Measurements from ENCODE around the gene ARMC12. TPM values are rescaled to one million over a fixed set of nuclear protein-coding genes. Genes with fewer than 3 reads are reported as not detected.

The ARMC12 gene
- total RNA-seq, 1 experiment from 2014 or later, result 2.3 TPM

- DNase-seq (ENCODE audit: unreplicated experiment), result no peak
- no peaks in the 10 kb centered on the region for H3K4me1 Mint-ChIP-seq (ENCODE audit: insufficient read depth, unreplicated experiment)
- peaks cover 8% of the 10 kb centered on the region for H3K9me3 Mint-ChIP-seq (ENCODE audit: unreplicated experiment)
- no peaks in the 10 kb centered on the region for H3K27me3 Mint-ChIP-seq (ENCODE audit: insufficient read depth, unreplicated experiment)
- H3K4me3 Mint-ChIP-seq (ENCODE audit: unreplicated experiment), result no peak overlapping the region
- CTCF ChIA-PET, result interaction anchor here (0.8 kb wide), 1 partner anchor 10 kb away, joined by 3 read pairs; no protein-coding TSS in a partner anchor
- intact Hi-C loops (cut with micrococcal nuclease), result no loop called here
- no peaks in the 10 kb centered on the region for H3K36me3 Mint-ChIP-seq (ENCODE audit: insufficient read depth, unreplicated experiment)
- POLR2A ChIA-PET, result no interaction called here
- TF ChIP-seq, protein P1, sequence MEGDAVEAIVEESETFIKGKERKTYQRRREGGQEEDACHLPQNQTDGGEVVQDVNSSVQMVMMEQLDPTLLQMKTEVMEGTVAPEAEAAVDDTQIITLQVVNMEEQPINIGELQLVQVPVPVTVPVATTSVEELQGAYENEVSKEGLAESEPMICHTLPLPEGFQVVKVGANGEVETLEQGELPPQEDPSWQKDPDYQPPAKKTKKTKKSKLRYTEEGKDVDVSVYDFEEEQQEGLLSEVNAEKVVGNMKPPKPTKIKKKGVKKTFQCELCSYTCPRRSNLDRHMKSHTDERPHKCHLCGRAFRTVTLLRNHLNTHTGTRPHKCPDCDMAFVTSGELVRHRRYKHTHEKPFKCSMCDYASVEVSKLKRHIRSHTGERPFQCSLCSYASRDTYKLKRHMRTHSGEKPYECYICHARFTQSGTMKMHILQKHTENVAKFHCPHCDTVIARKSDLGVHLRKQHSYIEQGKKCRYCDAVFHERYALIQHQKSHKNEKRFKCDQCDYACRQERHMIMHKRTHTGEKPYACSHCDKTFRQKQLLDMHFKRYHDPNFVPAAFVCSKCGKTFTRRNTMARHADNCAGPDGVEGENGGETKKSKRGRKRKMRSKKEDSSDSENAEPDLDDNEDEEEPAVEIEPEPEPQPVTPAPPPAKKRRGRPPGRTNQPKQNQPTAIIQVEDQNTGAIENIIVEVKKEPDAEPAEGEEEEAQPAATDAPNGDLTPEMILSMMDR (IDR thresholded peaks at IDR 0.05; ENCODE audit: unreplicated experiment), result no peak
- no peak overlapping the region for H3K27ac Mint-ChIP-seq (ENCODE audit: low read depth, unreplicated experiment)
- BruUV-seq (replicated peaks), result no TSS peak
Measured at GRCh38 chr6:35747877-35748276, 11.0 kb downstream of the ARMC12 start.

DNA sequence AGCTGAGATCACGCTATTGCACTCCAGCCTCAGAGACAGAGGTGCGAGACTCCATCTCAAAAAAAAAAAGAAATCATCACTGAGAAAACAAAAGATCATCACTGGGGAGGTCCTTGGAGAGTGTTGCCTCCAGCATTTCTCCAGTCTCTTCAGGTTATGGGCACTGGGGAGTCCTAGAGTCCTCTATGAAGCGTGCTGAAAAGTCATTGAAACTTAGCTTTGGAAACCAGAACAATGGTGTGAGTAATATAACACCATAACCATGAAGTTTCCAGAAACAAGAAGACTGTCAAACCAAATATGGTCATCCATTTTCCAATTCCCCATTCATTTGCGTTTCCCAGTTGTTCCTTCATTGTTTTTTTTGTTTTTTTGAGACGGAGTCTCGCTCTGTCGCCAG lies 13.7 kb downstream of the ARMC12 start:
- no peak for DNase-seq (ENCODE audit: unreplicated experiment)
- H3K4me1 Mint-ChIP-seq (ENCODE audit: insufficient read depth, unreplicated experiment), result no peaks in the 10 kb centered on the region
- POLR2A ChIA-PET, result no interaction called here
- H3K9me3 Mint-ChIP-seq (ENCODE audit: unreplicated experiment), result peaks cover 8% of the 10 kb centered on the region
- no peaks in the 10 kb centered on the region for H3K36me3 Mint-ChIP-seq (ENCODE audit: insufficient read depth, unreplicated experiment)
- no TSS peak for BruUV-seq (replicated peaks)
- TF ChIP-seq, protein P1 (IDR thresholded peaks at IDR 0.05; ENCODE audit: unreplicated experiment), result no peak
- intact Hi-C loops (cut with micrococcal nuclease), result loop anchor here (10.0 kb wide), 1 partner anchor 344 kb away; no protein-coding TSS in a partner anchor
- no peak overlapping the region for H3K4me3 Mint-ChIP-seq (ENCODE audit: unreplicated experiment)
- CTCF ChIA-PET, result interaction anchor here (0.7 to 0.9 kb wide), 3 partner anchors 17 to 237 kb away, joined by 3 to 5 read pairs (median 3); no protein-coding TSS in a partner anchor
- no peaks in the 10 kb centered on the region for H3K27me3 Mint-ChIP-seq (ENCODE audit: insufficient read depth, unreplicated experiment)
- no peak overlapping the region for H3K27ac Mint-ChIP-seq (ENCODE audit: low read depth, unreplicated experiment)

GRCh38 chr6:35751594-35751993 lies 14.8 kb downstream of the ARMC12 start:
- no peak overlapping the region for H3K4me3 Mint-ChIP-seq (ENCODE audit: unreplicated experiment)
- BruUV-seq (replicated peaks), result no TSS peak
- intact Hi-C loops (cut with micrococcal nuclease), result loop anchor here (10.0 kb wide), 1 partner anchor 343 kb away; no protein-coding TSS in a partner anchor
- no peaks in the 10 kb centered on the region for H3K27me3 Mint-ChIP-seq (ENCODE audit: insufficient read depth, unreplicated experiment)
- TF ChIP-seq, protein P1 (IDR thresholded peaks at IDR 0.05; ENCODE audit: unreplicated experiment), result no peak
- H3K27ac Mint-ChIP-seq (ENCODE audit: low read depth, unreplicated experiment), result no peak overlapping the region
- peaks cover 8% of the 10 kb centered on the region for H3K9me3 Mint-ChIP-seq (ENCODE audit: unreplicated experiment)
- H3K36me3 Mint-ChIP-seq (ENCODE audit: insufficient read depth, unreplicated experiment), result no peaks in the 10 kb centered on the region
- ChIA-PET POLR2A (no interaction called here), CTCF (interaction anchor here (0.7 kb wide), 1 partner anchor 612 kb away, joined by 3 read pairs; no protein-coding TSS in a partner anchor)
- DNase-seq (ENCODE audit: unreplicated experiment), result no peak
- no peaks in the 10 kb centered on the region for H3K4me1 Mint-ChIP-seq (ENCODE audit: insufficient read depth, unreplicated experiment)

- no TSS peak for BruUV-seq (replicated peaks)
- TF ChIP-seq, protein P1 (IDR thresholded peaks at IDR 0.05; ENCODE audit: unreplicated experiment), result no peak
- H3K4me1 Mint-ChIP-seq (ENCODE audit: insufficient read depth, unreplicated experiment), result no peaks in the 10 kb centered on the region
- H3K27ac Mint-ChIP-seq (ENCODE audit: low read depth, unreplicated experiment), result no peak overlapping the region
- H3K9me3 Mint-ChIP-seq (ENCODE audit: unreplicated experiment), result peaks cover 7% of the 10 kb centered on the region
- CTCF ChIA-PET, result no interaction called here
- DNase-seq (ENCODE audit: unreplicated experiment), result no peak
- POLR2A ChIA-PET, result interaction anchor here (0.6 kb wide), 1 partner anchor 70 kb away, joined by 5 read pairs; no protein-coding TSS in a partner anchor
- H3K27me3 Mint-ChIP-seq (ENCODE audit: insufficient read depth, unreplicated experiment), result no peaks in the 10 kb centered on the region
- intact Hi-C loops (cut with micrococcal nuclease), result loop anchor here (10.0 kb wide), 1 partner anchor 342 kb away; no protein-coding TSS in a partner anchor
- H3K4me3 Mint-ChIP-seq (ENCODE audit: unreplicated experiment), result no peak overlapping the region
- H3K36me3 Mint-ChIP-seq (ENCODE audit: insufficient read depth, unreplicated experiment), result peaks cover 3% of the 10 kb centered on the region
Measured at GRCh38 chr6:35752330-35752729, 15.5 kb downstream of the ARMC12 start.

Measured in MCF 10A (cell line).